ENCODE results near the gene INSC.
A peak's percentile ranks its signal among the peaks of the same experiment; 100 is the strongest.

The INSC gene

DNA sequence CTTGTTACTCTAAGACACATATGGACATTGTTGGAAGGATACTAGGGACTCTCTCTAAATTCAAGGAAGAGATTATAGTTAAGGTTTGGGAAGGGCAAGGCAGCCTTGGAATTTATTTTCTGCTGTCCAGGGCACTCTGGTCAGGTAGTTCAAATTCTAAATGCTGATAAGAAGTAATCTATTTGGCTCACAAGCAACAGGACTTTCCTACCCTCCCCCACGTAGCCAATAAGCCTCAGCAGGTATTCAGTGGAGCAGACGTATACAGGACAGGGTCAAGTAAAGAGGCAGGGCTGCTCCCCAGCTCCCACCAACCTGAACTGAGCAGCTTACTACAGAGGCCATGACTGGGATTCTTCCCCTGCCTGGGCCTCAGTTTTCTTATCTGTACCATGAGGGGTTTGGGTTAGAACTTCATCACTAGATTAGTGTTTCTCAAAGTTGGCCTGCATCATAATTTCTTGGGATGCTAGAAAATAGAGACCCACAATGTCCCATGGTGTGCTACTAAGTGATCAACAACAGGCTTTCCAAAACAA, 6.1 kb upstream of the INSC start:
- no peak for DNase-seq

DNA sequence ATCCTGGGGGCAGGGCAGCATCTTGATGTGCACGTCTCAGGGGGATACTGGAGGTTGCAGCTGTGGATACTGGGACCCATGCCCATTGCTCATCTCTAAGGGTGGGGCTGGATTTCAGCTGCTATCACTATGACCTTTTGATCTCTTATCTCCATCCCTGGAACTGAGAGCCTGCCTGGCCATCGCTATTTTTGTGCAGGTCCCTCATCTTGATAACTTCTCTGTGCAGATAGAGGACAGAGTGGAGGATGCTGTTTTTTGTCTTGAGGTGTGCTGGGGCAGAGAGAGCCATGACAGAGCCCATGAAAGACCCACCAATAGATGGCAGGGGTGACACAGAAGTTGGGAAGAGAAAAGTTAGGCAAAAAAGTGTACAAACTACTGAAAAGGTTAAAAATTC, 5.1 kb upstream of the INSC start:
- DNase-seq, result no peak

DNA sequence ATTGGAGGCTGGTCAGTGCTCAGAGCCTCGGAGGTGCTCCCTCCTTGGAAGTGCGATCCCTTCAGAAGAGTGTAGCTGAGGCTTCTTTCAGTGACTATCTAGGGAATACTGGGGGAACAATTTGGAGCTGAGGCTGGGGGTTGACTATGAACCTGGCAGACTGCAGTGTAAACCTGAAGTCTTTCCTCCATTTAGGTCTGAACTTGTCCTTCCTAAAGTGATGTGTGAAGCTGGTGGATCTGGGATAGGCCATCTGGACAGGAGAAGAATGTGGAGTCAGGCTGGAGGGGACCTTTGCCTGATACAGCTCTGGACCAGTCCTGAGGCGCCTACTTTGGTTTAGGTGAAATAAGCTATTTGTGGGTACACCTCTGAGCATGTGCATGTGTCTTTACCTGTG, 3.5 kb upstream of the INSC start:
- no peak for DNase-seq

DNA sequence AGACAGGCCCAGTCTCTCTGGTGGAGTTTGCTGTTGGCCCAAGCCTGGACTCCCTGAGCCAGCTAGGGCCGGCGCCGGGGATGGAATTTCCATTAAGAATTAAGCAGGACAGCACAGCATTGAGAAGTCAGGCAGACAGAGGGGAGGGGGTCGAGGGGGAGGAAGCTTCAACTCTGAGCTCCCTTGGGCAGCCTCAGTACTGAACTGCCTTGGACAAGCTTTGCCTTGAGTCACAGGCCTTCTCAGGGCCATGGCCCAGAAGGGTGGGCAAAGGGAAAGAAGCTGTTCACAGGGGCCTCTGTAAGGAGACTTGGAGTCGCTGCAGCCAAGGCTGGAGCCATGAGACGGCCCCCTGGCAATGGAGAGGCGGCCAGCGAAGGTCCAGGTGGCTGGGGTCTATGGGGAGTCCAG, 2.6 kb upstream of the INSC start:
- DNase-seq, result no peak

DNA sequence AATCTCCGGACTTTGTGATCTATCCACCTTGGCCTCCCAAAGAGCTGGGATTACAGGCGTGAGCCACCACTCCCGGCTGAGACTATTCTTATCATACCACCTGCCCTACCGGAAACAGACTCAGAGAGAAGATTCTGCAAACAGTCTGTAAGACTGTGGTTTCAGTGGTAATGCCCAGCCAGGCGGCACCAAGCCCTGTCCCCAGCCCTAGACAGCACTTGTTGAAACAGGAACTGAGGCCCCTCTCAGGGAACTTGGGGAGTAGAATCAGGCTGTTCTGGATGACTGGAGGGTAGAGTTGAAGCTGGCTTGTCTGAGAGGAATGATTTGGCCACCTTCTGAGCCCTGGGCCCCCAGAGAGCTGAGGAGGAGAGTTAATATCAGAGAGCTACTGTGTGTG, 1.3 kb upstream of the INSC start:
- DNase-seq, result no peak

DNA sequence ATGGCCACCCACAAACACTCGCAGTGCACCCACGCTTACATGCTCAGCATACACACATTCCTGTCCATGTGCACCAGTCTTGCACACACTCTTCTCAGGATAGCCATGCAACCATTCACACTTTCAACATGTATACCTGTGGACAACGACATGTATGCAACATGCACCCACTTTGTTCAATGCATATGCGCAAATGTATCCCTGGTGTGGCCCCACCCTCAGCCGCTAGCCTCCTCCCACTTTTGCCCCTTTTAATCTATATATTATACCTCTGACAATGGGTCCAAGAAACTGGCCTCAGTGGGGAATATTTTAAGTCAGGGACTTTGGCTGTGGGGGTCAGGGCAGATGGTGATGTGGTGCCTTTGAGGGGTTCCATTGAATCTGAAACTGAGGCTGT, 963 bp downstream of the INSC start:
- no peak for DNase-seq

DNA sequence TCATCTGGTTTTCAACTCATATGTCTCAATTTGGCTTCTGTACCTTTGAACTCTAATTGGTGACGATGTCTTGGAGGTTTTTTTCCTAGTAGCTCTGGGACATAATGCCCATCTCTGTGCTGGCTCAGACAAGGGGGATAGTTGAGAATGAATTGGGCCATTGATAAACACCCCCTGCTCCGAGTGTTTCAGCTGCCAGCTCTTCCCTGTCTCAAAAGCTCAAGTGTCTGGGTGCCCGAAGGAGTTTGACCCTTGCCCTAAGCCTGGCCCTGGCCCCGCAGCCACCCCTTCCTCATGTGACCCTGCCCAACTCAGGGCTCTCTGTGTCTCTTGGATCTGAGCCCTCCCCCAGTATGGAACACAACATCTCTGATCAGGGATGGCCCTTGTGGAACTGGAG, 3.0 kb downstream of the INSC start:
- no peak for DNase-seq

DNA sequence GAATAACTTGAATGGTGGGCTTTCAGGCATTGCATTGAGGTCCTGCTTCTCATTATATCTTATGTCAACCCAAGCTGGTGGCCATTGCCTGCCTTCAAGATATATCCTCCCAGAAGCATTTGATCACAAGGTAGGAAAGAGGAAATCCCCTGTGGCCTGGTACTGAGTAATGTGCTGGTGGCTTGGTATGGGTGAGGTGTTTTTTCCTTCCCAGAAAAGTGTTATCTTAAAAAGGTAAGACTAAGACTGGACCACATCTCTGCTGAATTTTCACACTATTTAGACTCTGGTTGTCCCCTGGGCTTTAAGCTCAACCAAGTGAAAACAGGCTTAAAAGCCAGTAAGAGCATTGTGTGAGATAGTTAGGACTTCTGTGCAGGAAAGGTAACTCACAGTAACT, 3.7 kb downstream of the INSC start:
- no peak for DNase-seq

DNA sequence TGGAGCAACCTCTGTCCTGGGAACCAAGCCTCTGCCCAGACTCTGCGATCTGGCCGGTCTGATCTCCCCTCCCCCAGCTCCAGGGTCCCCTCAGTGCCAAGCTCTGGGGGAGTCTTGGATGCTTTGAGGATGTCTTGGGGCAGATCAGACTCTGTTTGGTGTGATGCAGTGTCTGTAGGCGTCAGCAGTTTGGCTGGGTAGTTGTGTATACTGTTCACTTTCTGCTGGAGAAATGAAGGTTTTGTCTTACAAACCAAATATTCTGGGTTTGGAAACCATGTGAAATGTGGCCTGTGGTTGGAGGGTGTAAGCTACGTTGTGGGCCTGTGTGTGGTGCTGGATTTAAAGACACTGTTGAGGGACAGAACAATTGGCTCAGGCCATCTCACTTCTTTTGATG, 4.6 kb downstream of the INSC start:
- no peak for DNase-seq

DNA sequence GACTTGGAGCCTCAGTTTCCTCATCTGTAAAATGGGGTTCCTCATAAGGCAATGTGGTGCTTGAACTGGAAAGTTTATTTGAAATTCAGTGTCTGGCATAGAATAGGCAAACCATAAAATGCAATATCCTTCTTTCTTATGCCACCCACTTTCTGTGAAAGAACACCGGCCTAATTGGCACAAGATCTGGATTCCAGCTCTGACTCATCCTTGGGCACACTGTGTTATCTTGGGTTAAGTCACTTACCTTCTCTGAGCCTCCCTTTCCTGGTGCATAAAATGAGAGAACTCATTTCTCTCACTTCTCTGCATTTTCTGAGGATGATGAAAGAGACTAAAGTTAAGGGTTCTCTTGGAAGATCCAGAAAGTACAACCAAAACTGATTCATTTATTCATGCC, 5.1 kb downstream of the INSC start:
- DNase-seq, result no peak

DNA sequence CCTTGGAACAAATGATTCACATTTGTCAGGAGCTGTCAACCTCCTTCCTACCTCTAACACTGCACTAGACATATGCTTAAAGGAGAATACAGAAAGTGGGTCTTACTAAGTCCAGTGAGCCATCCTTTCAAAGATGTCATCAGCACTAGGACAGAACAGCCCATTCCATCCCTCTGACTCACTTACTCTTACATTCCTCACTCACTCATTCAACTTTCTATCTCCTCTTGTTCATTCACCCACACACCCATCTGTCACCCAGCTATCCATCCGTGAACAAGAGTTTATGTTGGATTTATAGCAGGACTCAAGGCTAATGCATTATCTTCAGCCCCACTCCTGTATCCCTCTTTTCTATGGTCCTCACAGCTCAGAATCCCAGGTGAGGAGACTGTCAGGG, 9.1 kb downstream of the INSC start:
- DNase-seq, result no peak

DNA sequence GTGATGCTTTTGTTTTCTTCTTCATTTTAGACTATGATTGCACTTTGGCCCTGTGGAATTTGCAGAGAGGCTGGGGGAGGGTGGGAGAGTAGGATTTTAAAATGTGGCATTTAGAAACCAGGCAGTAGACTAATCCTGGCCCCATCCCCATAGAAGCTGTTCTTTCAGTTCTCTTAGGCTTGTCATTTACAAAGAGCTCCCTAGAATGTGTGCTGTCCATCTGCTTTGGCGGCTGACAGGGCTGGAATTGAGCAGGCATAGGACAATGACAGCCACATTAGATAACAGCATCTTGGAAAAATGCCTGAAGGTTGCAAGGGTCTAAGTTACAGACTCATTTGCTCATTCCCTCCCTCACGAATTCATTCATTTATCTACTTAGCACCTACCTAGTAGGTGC, 9.8 kb downstream of the INSC start:
- no peak for DNase-seq

DNA sequence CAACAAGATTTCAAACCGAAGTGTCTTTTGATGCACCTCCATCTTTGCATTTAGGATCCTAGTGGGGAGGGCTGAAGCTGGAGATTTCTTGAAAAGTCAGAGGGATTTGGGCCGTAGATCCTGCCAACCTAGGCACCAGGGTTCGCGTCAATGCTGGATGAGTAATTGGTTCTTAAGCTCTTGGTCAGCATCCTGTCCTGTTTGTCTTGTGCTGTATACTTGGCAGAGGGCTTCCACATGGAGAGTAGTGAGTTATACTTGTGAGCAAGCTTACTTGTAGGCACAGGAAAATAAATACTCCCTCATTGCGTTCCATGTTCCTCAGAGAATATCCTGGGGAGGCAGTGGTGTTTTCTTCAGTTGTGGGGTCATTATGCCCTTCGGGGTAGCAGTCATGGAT, 12.6 kb downstream of the INSC start:
- DNase-seq, result no peak

DNA sequence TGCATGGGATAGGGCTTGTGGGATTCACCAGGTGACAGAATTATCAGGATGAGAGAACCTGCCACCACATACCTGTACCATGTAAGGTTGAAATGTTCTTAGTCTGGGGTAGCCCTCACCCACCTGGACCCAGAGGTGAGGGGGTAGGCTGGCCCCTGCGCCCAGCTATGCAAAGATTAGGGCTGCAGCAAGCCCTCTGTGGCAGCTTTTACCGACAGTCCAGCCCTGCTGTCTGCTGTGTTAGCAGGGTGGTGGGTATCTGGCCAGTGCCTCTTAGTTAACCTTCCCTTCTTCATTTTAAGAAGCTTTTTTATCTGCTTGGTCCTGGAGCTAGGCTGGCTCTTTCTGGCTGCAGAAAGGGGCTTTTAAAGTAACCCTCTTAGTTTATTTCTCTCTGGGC, 13.9 kb downstream of the INSC start:
- DNase-seq, result no peak

DNA sequence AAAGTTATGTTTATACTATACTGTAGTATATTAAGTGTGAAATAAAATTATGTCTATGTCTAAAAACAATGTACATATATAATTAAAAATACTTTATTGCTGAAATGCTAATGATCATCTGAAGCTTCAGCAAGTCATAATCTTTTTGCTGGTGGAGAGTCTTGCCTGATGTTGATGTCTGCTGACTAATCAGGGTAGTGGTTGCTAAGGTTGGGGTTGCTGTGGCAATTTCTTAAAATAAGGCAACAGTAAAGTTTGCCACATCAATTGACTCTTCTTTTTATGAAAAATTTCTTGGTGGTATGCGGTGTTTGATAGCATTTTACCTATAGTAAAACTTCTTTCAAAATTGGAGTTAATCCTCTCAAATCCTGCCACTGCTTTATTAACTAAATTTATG, 21.4 kb downstream of the INSC start:
- DNase-seq, result no peak

DNA sequence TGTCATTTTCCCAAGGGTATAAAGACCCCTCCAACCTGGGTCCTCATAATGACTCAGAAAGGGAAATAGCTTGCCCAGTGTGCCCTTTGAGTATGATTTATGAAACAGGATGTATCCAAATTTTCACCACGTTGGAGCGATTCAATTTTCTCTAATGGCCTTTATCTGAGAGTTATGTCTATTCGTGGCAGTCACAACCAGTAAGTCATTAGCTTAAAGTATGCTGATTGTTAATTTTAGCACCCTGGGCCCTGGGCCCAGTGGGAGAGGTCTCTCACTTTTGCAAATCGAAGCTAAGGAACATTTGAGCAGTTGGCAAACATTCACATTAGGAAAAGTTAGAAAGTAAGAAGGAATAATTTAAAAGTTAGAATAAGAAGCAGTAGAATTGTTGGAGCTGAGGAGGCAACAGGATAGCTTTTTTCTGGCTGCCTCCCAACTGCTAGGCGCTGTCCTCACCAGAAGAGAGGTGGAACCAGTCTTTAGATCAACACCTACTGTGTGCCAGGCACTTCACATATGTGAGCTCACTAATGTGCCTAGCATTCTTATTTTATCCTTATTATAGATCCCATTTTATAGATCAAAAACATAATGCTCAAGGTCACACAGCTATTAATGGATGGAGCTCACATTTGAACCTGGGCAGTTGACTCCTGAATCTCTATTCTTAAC, 24.5 kb downstream of the INSC start:
- no peak for DNase-seq

DNA sequence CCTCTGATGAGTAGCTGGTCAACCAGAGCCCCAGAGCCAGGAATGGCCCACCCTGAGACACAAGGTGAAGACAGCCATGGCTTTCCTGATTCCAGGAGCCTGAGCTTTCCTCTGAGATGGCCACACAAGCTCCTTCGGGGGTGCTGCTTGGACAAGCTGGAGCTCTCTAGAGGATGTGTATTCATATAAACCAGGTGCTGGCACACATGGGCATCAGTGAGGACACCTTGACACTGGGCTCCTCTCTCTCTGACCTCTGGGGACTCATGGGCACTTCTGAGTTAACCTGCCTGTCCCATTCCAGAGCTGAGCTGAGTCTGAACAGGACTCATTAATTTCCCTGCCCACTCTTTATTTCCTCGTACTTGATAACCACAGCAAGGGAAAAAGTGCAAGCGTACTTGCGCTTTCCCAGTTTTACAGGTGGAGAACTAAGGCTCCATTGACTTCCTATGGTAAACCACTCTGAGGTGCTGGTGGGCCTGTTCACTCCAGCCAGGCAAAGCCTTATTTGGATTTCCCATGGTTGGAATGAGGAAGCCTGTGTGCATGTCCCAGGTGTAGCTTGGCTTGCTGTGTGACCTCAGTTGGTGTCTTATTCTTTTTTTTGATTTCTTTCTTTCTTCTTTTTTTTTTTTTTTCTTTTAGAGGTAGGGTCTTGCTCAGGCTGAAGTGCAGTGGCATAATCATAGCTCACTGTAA, 25.4 kb downstream of the INSC start:
- no peak for DNase-seq

DNA sequence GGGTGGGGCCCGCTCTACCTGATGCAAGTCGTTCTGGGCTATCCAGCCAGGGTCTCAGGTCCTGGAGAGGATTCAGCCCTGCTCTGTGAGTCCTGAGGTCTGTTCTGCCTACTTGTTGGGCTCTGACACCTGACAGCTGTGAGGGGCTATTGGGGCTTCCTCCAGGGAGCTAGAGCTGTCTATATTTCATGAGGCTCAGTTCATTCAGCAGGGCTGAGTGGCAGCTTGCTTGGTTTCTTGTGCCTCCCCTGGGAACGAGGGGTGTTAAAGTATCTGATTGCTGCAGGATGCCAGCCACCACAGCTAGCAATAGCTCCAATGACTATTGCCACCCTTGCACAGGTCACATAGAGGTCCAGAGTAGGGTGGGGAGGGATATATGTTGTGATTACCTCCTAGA, 26.7 kb downstream of the INSC start:
- DNase-seq, result no peak

DNA sequence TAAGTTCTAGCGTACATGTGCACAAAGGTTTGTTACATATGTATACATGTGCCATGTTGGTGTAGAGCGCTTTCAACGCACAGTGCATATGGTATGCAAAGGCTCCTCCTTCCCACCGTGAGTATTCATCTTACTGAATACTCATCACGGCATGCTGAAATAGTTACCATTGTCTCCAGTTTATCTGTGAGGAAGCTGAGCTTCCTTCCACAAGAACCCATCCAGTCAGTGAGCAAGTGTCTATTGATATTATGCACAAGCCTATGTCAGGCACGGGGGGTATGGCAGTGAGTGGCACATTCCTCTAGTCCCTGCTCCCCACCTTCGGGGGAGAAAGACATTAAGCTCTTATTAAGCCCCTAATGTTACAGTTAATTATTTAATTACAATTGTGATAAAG, 28.1 kb downstream of the INSC start:
- DNase-seq, result no peak

DNA sequence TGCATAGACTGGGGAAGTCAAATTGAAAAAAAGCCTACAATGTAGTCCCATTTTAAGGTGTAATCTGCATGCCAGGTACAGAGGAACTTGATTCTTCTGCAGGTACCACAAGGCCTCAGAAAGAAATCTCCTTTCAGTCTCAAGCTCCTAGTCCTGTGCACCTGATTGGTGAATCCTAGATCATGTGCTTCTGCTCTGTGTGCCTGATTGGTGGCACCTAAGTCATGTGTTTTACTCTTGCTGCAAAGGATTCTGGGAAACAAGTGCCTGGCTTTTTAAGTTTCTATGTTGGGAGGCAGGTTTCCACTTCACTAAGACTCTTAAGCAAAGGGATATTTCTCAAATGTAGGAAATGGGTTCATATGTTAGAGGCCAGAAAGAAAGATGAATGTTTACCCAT, 29.1 kb downstream of the INSC start:
- no peak for DNase-seq

DNA sequence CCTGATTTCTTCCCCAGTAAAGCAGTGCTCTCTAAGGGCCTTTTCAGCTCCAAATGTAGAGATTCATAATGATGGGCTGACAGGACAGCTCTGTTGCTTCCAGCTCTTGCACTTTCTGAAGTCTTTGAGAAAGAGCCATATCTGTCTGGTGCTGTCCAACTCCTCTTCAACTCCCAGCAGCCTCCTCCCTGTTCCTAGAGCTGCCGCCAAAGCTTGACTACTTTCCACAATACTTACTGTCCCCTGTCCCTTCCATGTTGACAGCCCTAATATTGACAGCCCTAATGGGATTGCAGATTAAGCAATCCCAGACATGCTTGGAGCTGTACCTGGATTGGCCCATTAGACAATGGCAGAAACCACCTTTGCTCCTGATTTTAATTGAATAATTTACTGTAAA, 29.6 kb downstream of the INSC start:
- DNase-seq, result no peak

DNA sequence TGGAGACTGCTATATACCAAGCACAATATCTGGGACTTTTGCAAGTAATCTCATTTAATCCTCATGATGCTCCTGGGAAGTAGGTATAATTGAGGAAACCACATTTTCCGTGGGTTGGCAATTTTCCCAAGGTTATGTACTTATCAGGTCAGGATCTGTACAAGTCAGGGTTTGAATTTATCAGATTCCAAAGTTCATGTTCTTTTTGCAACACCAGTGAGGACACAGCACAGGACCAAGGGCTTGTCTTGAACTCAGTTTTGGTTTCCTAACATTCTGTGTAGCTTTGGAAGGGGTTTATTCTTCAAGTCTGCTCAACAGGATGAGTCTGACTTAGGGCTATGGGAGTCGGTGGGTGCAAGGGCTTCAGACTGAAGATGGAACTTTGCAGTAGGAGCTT, 30.4 kb downstream of the INSC start:
- no peak for DNase-seq

DNA sequence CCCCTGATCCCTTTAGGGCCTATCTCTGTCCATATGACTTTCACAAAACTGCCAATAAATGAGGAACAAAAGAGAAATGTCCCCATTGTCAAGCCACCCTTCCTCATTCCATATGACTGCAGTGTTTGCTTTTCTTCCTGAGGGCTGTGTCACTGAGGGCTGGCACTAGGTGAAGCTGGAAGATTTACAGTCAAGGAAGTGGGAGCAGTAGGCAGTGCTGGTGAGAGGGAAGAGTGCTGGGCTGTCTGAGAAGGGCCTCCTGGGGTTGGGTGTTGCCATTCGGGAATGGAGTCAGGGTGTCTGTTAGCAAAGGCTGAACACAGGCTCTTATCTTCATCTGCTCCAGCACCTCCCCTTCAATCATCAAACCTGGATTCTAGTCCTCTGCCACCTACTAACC, 30.9 kb downstream of the INSC start:
- DNase-seq, result peak; percentile 27

DNA sequence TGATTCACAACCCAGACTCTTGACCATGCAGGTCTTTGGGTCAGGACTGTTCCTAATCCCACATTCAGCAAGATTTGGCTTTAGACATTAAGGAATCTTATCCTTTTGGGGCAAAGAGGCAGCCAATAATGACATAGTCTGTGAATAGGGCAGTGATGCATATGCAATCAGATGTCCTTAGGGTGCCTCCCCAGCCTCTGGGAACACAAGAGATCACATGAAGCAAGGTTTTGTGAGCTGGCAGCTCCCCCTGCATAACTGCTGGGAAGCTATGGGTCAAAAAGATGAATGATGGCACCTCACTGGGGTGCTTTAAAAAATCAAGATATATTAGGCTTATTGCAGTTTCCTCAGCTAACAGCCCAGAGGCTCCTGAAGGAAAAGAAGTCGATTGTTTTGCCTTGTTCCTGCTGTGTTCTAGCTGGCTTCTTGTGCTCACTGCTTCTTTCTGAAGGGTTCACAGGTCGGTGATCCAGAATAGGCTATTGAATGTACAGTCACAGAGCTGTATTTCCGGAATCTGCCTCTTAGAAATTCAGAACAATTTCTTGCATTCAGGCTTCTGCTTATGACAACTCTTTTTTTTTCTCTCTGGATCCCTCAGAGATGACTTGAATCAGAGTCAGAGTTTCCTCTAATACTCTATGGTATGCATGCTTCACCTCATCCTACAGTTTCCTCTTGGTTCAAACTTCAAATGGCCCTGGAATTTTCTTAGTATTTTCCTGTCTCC, 31.7 kb downstream of the INSC start:
- no peak for DNase-seq
